ENCODE data around the gene ANO4.

- TF ChIP-seq CTCF (IDR thresholded peaks at IDR 0.05; ENCODE audit: insufficient read depth, low read length) (no peak), GABPA (IDR thresholded peaks at IDR 0.05; ENCODE audit: low read depth) (no peak)
Measured at GRCh38 chr12:100962086-100962712, 167.6 kb downstream of the ANO4 start.

All from HL-60 (cell line).